Activated naive CD4-positive, alpha-beta T cell treated with anti-CD3 and anti-CD28 coated beads for 36 hours (primary cell): Measurements from ENCODE around the gene UQCRH. TPM values are rescaled to one million over a fixed set of nuclear protein-coding genes. Genes with fewer than 3 reads are reported as not detected.
"Not testable (repeated sequence)": the region's sequence is repeated elsewhere in the genome, so short reads cannot be mapped to it uniquely, and the experiment has no call there.

Experiments used
- CTCF ChIA-PET: fragments of 350-600 bp; sonication (Branson Sonifier 250); formaldehyde crosslinking; loops from one replicate; lab custom pipeline; 2021; ENCODE audit warnings: antibody characterized with exemption; lab: Charles Lee
- DNase-seq: peaks from one replicate; pipeline ENCODE4 v3.0.0-alpha.2; 2020
- H3K27ac Mint-ChIP-seq: one replicate; pipeline ENCODE4 v1.8.0; 2021; ENCODE audit warnings: mild to moderate bottlenecking, mixed read lengths
- H3K27me3 Mint-ChIP-seq: one replicate; pipeline ENCODE4 v1.8.0; 2021; ENCODE audit warnings: low read depth, mixed read lengths
- H3K36me3 Mint-ChIP-seq: one replicate; pipeline ENCODE4 v1.8.0; 2021; ENCODE audit warnings: low read depth, mixed read lengths
- H3K4me1 Mint-ChIP-seq: one replicate; pipeline ENCODE4 v1.8.0; 2021; ENCODE audit warnings: low read depth, mixed read lengths
- H3K4me3 Mint-ChIP-seq: one replicate; pipeline ENCODE4 v1.8.0; 2021; ENCODE audit warnings: mild to moderate bottlenecking, moderate library complexity, mixed read lengths
- H3K9me3 Mint-ChIP-seq: one replicate; pipeline ENCODE4 v1.8.0; 2021; ENCODE audit warnings: mixed read lengths
- intact Hi-C: fragments of 100-400 bp; cut with micrococcal nuclease; formaldehyde crosslinking; loops from one replicate; pipeline ENCODE4 v1.15.1; 2023
- total RNA-seq, 2 experiments: library from RNA; stranded (reverse); gene quantifications; one replicate each; pipeline ENCODE4 v1.2.3, GENCODE V29; 2021

The UQCRH gene
- total RNA-seq, 2 experiments from 2014 or later, result 403 to 409 TPM

GRCh38 chr1:46325285-46326076 lies 22.0 kb downstream of the UQCRH start:
- H3K4me3 Mint-ChIP-seq, H3K9me3 Mint-ChIP-seq, H3K4me1 Mint-ChIP-seq, DNase-seq, CTCF ChIA-PET, intact Hi-C loops, H3K27me3 Mint-ChIP-seq, H3K36me3 Mint-ChIP-seq, H3K27ac Mint-ChIP-seq: not testable (repeated sequence)

GRCh38 chr1:46328182-46328581 lies 24.7 kb downstream of the UQCRH start:
- DNase-seq, intact Hi-C loops: not testable (repeated sequence)

GRCh38 chr1:46329807-46330206 lies 26.3 kb downstream of the UQCRH start:
- CTCF ChIA-PET, H3K9me3 Mint-ChIP-seq, intact Hi-C loops, H3K36me3 Mint-ChIP-seq, DNase-seq, H3K27ac Mint-ChIP-seq, H3K4me1 Mint-ChIP-seq, H3K4me3 Mint-ChIP-seq, H3K27me3 Mint-ChIP-seq: not testable (repeated sequence)

More at GRCh38 chr1:46328182-46328581, 24.7 kb downstream of the UQCRH start:
- CTCF ChIA-PET, H3K36me3 Mint-ChIP-seq, H3K4me1 Mint-ChIP-seq, H3K4me3 Mint-ChIP-seq, H3K9me3 Mint-ChIP-seq, H3K27ac Mint-ChIP-seq, H3K27me3 Mint-ChIP-seq: not testable (repeated sequence)

- H3K36me3 Mint-ChIP-seq, DNase-seq, H3K27ac Mint-ChIP-seq, H3K4me1 Mint-ChIP-seq, H3K4me3 Mint-ChIP-seq, CTCF ChIA-PET, H3K9me3 Mint-ChIP-seq, H3K27me3 Mint-ChIP-seq, intact Hi-C loops: not testable (repeated sequence)
Observed at GRCh38 chr1:46330381-46330780, 26.9 kb downstream of the UQCRH start.

DNA sequence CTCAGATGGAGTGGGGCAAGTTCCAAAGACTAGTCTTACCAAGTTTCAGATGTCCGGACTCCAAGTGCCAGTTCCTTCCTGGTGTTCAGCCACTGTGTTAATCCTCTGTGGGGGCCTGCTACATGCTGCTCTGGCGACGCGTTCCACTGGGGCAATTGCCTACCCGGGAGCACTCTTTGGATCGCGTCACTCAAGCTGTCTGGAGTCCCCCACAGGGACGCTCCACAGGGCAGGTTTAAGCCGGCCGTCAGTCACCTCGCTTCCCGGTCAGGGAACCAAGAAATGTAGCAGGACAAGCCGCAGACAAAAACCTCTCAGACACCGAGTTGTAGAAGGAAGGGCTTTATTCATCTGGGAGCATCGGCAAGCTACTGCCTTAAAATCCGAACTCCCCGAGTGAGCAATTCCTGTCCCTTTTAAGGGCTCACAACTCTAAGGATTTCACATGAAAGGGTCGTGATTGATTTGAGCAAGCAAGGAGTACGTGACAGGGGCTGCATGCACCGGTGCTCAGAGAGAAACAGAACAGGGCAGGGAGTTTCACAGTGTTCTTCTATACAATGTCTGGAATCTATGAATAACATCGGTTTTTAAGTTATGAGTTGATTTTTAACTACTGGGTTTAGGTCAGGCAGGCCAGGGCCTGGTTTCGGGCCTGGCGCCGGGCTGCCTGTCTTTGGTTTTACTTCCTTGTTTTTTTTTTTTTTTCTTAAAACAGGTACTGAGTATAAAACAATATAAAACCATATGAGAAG lies 28.5 kb downstream of the UQCRH start:
- H3K27me3 Mint-ChIP-seq, H3K4me3 Mint-ChIP-seq, H3K4me1 Mint-ChIP-seq, H3K27ac Mint-ChIP-seq, CTCF ChIA-PET, DNase-seq, intact Hi-C loops, H3K9me3 Mint-ChIP-seq, H3K36me3 Mint-ChIP-seq: not testable (repeated sequence)

- Mint-ChIP-seq H3K4me1 (no peaks in the 10 kb centered on the region), H3K36me3 (no peaks in the 10 kb centered on the region), H3K27ac (no peak overlapping the region), H3K4me3 (no peak overlapping the region), H3K27me3 (no peaks in the 10 kb centered on the region), H3K9me3 (no peaks in the 10 kb centered on the region)
- no peak for DNase-seq
- intact Hi-C loops, result no loop called here
- CTCF ChIA-PET, result interaction anchor here (0.6 to 3.2 kb wide), 5 partner anchors 12 to 65 kb away, joined by 3 to 9 read pairs (median 4); partner anchors contain the start of genes LRRC41 and UQCRH
Observed at GRCh38 chr1:46333300-46334029, 30.0 kb downstream of the UQCRH start.

GRCh38 chr1:46334030-46334384 lies 30.5 kb downstream of the UQCRH start:
- Mint-ChIP-seq H3K27me3 (no peaks in the 10 kb centered on the region), H3K36me3 (no peaks in the 10 kb centered on the region), H3K4me3 (no peak overlapping the region), H3K4me1 (no peaks in the 10 kb centered on the region), H3K9me3 (no peaks in the 10 kb centered on the region), H3K27ac (no peak overlapping the region)
- no peak for DNase-seq
- intact Hi-C loops, result no loop called here
- CTCF ChIA-PET, result interaction anchor here (0.6 to 3.2 kb wide), 4 partner anchors 12 to 30 kb away, joined by 3 to 9 read pairs (median 4); partner anchors contain the start of genes LRRC41 and UQCRH

DNA sequence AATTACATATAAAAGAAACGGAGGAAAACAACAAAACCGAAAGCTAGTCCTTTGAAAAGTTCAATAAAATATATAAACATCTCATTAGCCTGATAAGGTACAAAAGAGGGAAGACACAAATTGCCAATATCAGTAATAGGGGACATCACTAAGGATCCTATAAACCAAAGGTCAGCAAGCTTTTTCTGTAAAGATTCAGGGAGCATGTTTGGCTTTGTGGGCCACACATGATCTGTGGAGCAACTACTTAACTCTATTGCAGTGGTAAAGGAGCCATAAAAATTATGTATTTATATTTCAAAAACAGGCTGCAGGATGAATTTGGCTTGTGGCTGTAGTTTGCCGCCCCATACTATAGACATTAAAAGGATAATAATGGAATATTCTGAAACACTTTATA lies 31.6 kb downstream of the UQCRH start:
- CTCF ChIA-PET, result interaction anchor here (0.6 to 3.2 kb wide), 3 partner anchors 11 to 16 kb away, joined by 3 to 9 read pairs (median 7); no protein-coding TSS in a partner anchor
- no peak for DNase-seq
- Mint-ChIP-seq H3K4me3 (no peak overlapping the region), H3K27me3 (no peaks in the 10 kb centered on the region), H3K4me1 (peaks cover 5% of the 10 kb centered on the region), H3K27ac (no peak overlapping the region), H3K9me3 (no peaks in the 10 kb centered on the region), H3K36me3 (no peaks in the 10 kb centered on the region)
- intact Hi-C loops, result no loop called here

GRCh38 chr1:46337409-46337808 lies 33.9 kb downstream of the UQCRH start:
- H3K9me3 Mint-ChIP-seq, DNase-seq, H3K4me3 Mint-ChIP-seq, H3K27ac Mint-ChIP-seq, intact Hi-C loops, H3K27me3 Mint-ChIP-seq: not testable (repeated sequence)
- peaks cover 14% of the 10 kb centered on the region for H3K36me3 Mint-ChIP-seq
- H3K4me1 Mint-ChIP-seq, result peaks cover 23% of the 10 kb centered on the region
- CTCF ChIA-PET, result interaction anchor here (0.7 kb wide), 2 partner anchors 23 to 27 kb away, joined by 3 read pairs; no protein-coding TSS in a partner anchor

- Mint-ChIP-seq H3K9me3 (no peaks in the 10 kb centered on the region), H3K27me3 (no peaks in the 10 kb centered on the region), H3K36me3 (peaks cover 36% of the 10 kb centered on the region), H3K27ac (peak within 1 kb of the TSS; percentile 100), H3K4me1 (peaks cover 51% of the 10 kb centered on the region), H3K4me3 (peak within 1 kb of the TSS; percentile 99)
- CTCF ChIA-PET, result interaction anchor here (0.9 to 2.1 kb wide), 7 partner anchors 10 to 96 kb away, joined by 3 to 7 read pairs (median 3); no protein-coding TSS in a partner anchor
- DNase-seq, result peak; percentile 95
- intact Hi-C loops, result loop anchor here (1.0 to 10.0 kb wide), 8 partner anchors 8 to 972 kb away; partner anchors contain the start of genes EFCAB14, LRRC41, POMGNT1 and STIL
Observed at GRCh38 chr1:46340404-46341221, 37.1 kb downstream of the UQCRH start, which contains the start of gene NSUN4. TSS of gene NSUN4 (plus strand) at chr1:46340807. CDS start at chr1:46340827, 20 bp downstream.
